Hindlimb muscle (tissue), 1 donor: ENCODE results near the gene ABCG1. TPM values are rescaled to one million over a fixed set of nuclear protein-coding genes. Genes with fewer than 3 reads are reported as not detected.

Experiments used
- DNase-seq: peaks from one replicate; pipeline ENCODE4 v3.0.0-alpha.2; 2013
- polyA plus RNA-seq: library from polyadenylated mRNA; unstranded; fragments of 120-200 nt; gene quantifications from one replicate; pipeline ENCODE4 v1.2.1, GENCODE V29; 2013; ENCODE audit not compliant: insufficient read length

Gene ABCG1
- polyA plus RNA-seq, 1 donor: 9.8 TPM

DNA sequence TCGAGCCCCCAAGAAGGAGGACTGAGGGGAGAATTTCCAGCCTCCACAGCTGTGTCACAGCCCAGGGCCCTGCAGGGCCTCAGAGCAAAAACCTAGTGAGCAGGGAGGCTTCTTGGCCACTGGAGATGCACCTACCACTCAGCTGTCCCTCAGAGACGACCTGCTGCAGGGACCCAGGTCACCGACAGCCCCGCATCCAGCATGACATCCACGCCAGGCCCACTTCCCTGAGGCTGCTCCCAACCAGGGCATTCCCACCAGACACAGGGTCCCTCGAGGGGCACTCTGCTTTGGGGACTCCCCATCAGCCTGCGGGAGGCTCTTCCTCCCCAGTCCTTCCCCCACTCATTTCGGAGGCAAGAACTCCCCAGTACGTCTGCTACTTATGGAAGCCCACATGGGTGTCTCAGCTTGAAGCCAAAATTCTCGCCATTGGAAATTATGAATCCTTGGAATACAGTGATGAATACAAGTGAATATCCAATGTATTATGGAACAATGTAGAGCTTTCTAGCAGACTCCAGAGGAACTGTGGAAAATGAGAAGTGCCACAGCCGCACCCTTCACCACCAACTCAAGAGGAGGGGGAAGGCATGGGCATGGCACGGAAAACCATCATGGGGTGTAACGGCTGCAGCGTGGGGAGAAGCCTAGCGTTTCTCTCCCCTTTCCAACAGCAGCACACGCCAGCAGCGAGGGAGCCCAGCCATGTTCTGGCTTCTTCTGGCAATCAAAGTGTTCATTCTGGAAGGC lies 89.4 kb downstream of the ABCG1 start:
- DNase-seq: no peak

DNA sequence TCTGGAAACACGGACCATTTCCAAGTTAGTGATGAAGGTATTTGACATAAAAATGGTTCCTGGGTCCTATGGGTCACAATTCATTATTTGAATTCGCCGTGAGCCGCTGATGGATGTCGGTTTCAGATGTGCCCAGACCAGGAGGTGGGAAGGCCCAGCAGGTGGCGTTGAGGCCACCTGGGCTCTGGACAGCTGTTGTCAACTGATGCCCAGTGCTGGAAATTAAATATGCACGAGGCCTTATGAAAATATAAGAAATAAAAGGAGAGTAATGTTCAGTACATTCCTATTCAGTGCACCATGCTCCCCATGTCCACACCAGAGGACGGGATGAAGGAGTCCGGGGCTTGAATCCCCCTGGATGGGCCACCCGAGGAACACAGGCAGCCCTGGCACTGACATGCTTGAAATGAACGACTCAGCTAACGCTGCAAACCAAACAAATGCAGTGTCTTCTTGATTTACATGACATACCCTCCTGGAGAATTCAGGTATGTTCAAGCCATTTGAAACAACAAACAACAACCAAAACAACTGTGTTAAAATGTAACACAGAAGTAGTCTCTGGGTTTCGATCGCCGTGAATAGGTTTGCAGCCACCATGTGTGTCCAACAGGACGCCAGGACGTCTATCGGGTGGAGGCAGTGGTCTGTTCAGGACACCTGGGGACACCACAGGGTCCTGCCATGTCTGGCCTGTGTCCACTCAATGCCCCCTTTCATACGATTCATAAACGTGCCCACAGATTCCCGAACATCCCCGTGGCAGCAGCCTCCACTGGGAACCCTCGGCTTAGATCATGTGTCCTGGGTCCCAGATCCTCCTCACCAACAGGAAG lies 90.2 kb downstream of the ABCG1 start:
- no peak for DNase-seq

DNA sequence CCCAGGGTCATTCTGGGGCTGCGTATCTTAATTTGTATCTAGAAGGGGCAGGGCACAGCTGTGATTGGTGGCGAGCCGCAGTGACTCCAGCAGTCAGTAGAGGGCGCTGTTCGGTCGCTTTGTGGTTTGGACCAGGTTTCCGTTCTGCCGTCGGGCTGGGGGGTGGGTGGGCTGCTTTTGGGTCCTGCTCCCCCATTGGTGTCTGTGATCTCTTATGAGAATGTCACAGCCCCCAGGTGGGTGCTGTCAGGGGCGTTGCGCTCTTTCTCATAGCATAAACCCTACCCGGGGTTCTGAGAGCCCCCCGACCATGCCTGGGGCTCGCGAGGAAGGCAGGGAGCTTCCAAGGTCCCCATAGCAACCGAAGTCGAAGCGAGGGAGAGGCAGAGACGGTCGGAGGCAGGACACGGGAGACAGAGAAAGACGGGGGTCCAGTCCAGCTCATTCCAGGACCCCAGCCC lies 90.8 kb downstream of the ABCG1 start:
- DNase-seq: peak; percentile 57

DNA sequence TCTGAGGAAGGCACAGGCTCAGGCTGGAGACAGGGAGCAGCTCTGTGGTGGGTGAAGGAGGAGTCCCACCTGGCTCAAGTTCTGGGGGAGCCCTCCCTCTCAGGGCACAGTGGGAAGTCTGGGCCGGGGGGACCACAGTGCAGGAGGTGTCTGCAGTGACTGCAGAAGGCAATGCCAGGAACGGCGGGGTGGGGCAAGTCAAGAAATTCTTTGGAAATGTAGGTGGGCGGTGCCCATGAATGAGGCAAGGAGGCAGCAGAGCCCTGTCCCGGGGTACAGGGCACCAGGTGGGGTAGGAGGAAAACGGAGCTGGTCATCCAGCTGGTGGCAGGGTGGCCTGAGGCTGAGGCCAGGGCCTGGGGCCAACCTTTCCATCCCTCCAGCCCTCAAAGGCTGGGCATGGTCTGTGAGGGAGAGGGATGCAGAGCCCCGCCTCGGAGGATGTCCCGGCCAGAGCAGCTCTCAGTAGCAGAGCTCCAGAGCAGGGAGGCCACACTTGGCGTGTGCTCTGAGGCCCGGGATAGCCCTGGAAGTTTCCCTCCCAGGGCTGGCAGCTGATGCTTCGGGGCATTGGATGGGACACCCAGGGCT lies 91.6 kb downstream of the ABCG1 start:
- DNase-seq: no peak

DNA sequence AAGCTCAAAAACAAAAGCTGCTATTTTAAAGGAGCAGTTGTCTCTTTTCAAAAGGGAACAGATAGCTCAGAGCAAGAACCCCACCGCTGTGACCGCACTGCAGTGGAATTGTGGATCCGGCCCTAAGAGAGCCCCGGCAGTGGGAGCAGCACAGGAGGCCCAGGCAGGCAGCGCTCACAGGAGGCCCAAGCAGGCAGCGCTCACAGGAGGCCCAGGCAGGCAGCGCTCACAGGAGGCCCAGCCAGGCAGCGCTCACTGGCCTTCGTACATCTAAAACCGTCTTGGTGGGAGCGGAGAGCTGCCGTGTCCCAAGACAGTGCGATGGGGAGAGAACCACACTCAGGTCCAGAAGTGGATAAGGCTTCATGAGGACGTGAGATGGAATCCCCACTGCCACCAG lies 92.2 kb downstream of the ABCG1 start:
- DNase-seq: no peak

DNA sequence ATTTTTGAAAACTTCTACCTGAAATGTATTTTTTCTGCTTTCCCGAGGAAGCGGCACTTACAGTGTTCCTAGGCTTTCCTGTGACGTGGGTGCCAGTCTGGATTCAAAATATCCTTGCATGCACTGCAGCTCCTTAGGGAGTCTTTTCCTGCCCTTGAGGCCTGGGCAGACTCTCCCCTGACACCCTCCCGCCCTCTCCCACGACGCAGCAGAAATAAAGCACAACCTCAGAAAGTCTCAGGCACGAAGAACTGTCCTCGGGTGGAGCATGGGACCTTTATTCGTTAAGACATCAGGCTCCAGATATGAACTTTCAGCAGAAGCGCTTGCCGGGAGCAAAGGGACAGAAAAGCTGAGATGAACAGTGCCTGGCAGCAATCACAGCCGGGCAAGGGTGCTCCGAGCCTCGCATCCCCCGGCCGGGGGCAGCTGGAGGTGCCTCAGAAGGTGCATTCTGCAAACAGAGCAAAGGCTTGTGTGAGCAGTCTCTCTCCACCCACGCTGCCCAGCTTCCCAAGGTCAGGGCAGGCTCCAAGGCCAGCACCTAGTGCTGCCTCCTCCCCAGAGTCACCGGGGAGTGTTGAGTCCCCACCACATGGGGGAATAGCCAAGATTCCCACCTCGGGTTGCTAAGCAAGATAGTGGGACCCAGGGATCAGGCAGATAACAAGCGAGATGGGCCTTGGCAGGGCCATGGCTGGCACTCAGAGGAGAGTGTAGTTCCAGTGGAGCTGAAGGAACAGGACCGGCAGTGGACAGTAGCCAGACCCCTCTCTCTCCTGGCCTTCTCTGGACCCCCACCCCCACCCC lies 93.1 kb downstream of the ABCG1 start:
- no peak for DNase-seq

DNA sequence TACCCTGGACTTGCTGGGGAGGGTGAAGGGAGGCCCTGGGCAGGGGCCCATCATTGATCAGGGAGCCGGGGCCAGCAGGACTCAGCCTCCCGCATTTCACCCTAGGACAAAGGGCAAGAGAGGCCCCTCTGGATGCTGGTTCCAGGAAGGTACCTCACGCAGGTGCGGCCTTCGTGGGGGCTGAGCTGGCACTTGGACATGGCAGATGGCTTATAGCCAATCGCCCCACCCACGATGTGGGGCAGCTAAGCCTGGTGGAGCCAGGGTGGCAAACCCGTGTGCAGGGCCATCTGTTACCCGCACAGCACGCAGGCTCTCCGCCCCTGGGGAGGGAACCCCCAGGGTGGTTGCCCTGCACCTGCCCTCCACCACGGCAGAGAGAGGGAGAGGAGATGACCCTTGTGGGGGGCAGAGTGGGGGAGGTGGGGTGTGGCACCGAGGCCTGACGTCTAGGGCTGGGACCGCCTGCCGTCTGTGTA lies 93.7 kb downstream of the ABCG1 start:
- no peak for DNase-seq

DNA sequence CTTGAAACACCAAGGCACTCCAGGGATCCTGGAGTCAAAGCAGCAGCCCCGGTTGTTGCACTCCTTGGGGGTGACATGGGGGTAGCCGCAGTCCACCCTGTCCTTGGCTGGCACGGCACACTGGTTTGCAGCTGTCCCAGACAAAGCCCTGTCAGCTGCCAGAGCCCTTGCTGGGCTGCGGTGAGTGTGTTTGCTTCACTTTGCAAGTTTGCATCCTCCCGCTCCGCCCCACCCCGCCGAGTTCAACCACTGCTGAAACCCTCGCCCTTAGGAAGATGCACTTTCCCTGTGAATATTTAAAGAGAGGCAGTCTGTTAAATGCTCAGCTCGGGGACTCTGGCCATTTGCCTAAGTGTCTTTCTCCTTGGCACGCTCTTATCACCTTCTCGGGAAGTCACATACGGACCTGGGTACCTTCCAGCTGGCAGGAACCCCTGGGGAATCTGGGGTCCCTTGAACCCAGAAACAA lies 94.6 kb downstream of the ABCG1 start:
- DNase-seq: no peak

DNA sequence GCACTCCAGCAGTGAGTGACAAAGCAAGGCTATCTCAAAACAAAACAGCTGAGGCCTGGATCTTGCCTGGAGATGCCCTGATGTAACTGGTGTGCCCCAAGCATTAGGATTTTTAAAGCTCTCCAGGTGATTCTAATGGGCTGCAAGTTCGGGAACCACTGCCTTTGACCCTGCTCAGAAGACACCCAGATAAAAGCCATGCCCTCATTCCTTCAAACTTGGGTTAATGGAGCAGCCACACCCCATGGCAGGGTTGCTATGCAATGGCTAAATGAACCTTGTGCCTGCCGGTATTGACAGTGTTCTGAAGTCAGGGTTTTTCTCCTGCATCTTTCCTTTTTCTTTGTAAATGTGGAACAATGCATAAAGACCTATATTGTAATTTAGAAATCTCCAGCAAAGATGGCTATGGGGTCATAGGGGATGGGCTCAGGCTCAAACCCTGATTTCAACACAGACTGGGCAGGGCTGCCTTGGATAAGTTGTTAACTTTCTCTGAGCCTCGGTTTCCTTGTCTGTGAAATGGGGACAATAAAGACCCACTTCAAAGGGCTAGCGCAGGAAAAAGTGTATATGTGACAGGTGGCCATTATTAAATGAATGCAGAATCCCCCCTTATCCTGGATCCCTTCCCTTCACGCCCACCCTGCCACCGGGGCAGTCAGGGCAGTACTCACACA lies 95.8 kb downstream of the ABCG1 start:
- no peak for DNase-seq

DNA sequence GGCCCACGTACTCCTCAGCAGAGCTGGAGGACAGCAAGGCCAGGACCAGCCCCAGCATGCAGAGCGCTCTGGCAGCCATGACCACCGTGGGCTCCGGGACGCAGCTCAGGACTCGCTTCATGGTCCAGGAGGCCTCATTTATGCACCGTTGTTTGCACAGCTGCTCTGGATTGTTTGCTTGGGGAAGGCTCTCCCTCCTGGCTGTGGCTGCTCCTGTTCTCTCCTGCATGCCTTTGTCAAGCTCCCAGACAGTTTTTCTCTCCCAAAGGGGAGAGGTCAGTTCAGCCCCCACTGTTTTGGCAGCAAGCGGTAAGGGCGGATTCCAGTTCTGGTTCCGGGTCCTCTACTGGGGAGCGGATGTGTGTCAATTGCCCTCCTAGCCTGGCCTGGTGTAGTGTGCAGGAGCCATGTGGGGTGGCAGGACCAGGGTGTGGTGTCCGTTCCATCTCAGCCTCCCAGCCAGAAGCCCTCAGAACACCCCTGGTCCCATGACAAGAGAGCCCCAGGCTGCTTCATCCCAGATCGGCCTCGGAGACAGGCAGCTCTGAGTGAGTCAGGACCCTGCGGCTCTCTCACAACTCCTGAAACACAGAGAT lies 96.5 kb downstream of the ABCG1 start, which contains the start of gene TFF3:
TFF3 (minus strand) TSS at position 114 of the 596 bp plus-strand sequence; CDS start at position 79, 35 bp downstream.
- DNase-seq: no peak

DNA sequence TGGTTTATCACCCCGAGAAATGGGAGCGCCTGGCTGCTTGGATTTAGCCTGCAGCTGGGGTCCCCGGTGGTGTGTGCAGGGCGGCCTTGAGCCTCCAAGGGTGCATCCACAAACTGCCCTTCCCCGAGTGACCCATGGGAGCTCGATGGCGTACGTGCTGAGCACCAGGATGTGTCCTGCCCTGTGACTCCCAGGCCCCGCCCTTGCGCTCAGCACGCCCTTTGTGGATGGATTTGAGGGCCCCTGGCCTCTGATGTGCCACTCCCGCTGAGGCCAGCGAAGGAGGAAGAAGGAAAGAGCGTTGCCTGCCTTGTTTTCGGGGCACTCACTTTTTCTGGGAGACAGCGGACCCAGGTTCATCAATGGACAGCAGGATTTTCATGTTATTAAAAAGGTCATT lies 98.0 kb downstream of the ABCG1 start:
- DNase-seq: no peak

DNA sequence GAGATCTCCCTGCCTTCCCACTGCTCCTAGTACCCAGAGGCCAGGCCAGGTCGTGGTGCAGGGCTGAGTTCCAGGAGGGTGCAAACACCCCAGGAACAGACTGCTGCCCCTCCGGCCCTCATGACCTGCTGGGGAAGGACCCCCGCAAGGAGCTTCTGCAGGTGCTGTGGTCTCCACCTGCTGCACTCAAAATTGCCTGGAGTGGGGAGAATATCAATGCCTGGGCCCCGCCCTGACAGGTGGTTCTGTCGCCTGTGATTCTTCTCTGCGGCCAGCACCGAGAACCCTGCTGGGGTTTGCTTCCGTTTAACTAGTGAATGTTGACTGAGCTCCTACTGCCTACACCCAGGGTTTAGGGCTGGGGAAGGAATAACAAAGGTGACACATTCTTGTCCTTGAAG lies 98.4 kb downstream of the ABCG1 start:
- DNase-seq: no peak

DNA sequence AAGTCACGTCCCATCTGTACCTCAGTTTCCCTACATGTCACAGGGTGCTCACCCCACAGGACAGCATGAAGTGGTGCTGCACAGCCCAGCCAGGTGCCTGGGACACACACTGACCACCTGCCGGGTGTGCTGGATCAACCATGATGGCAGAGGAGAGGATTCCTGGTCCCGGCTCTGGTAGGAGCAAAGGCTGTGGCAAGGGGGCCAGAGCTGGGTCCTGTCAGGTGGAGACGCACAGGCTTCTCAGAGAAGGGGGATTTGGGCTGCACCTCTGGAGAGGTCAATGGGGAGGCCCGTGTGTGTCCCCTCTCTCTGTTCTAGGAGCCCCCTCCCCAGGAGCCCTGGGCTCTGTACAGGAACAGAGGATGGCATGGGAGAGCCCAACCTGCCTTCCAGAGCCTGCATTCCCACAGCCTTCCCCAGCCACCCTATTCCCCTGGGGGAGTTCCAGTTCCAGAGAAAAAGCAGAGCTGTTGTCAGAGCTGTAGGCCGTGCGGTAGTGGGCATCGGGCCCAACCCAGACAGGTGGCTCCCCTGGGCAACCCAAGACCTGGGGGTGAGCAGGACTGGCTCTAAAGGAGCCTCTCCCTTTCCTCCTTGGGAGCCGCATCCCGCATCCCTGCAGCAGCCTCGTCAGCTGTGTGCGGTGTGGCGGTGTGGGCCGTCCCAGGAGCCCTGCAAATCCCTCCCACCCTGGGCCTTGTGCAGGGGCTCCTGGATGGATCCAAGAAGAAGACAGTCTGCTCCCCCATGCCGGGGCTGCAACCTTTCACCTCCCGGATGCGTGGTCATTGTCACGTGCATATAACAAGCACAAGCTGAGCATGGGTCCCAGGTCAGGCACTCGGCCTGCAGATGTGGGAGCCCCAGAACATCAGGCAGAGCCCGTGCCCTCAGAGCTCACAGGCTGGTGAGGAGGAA lies 99.1 kb downstream of the ABCG1 start:
- no peak for DNase-seq

DNA sequence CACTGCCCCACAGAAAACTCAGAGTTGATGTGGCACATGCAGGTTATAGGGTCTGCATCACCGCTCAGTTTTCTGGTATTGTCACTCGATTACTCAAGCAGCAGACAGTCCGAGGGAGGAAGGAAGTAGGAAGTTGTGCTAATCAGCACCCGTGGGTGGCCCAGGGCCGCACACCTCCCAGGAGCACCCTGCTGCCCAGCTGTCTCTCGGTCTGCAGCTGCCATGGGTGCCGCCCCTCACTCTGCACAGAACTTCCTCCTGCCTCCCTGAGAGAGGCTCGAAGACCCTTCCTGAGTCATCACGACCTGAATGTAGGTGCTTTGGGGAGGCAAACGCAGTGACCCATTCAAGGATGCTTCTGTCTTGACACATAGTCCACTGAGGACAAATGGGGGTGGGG lies 100.4 kb downstream of the ABCG1 start:
- DNase-seq: no peak

DNA sequence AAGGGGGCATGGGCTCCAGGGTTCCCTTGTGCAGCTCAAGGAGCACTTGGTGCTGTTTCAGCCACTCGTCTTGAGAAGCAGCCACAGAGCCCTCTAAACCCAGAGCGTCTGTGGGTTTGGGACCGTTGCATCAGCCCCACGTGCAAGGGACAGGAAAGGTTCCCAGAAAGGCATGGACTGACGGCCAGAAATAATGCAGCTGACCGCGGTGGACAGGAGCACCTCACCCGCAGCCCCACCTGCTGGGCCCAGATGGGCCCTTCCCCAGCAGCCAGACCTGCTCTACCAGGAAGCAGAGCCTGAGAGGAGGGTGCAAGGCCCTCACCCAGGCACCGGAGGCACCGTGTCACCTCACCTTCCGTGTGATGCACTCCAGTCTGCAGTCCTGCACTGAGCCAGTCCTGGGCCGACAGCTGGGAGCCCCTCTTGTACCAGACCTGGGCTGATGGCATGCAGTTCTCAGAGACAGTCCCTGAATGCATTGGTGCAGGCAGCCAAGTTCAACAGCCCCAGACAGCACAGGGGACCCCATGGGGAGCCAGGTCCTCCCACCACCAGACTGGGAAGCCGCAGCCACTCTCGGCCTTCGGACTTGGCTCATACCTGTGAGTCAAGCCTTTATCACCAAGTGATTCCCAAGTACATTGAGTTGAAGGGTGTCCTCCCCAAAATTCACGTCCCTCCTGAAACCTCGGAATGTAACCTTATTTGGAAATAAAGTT lies 101.1 kb downstream of the ABCG1 start:
- DNase-seq: no peak

DNA sequence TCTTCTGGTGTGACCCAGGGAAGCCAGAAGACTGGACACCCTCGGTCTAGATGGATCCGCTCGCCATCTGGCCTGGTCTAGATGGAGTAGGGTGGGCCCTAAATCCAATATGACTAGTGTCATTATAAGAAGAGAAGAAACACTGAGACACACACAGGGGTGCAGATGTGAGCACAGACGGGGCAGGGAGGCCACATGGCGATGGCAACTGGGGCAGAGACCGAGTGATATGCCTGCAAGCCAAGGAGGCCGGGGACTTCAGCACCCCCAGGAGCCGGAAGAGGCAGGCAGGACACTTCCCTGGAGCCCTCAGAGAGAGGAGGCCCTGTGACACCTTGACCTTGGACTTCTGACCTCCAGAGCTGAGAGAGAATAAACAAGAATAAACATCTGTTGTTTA lies 101.9 kb downstream of the ABCG1 start:
- DNase-seq: no peak

DNA sequence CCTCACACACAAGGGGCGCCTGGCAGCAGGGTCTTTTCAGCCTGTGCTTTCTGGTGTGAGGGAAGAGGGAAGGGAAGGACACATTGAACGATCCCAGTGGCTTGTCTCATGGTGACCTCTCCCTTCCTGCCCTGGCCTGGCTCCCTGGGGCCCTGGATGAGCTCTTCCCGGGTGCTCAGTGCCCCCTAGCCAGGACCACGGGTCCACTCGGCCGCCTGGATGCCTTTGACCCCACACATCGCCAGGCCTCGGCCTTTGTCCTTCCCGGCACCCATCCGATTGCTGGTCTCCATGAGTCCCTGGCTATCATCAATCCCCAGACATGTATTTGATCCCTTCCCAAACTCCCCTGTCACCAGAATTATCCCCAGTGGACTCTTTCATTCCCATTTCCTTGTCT lies 102.3 kb downstream of the ABCG1 start:
- no peak for DNase-seq

DNA sequence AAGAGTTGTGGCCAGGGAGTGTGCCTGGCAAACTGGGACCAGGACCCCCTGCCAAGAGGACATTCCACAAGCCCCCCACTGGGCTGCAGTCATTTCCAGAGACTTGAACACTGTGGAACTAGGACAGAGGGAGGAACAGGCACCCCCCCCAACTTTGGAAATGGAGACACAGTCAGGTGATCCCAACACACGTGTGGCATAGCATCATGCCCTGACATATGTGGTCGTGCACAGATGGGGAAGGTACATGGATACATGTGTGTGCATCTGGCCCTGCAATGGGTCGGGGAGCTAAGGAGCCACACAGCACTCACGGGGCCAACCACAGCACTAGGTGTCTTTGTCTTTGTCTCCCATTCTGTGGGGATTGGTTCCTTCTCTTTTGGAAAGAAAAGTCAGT lies 102.9 kb downstream of the ABCG1 start:
- no peak for DNase-seq

DNA sequence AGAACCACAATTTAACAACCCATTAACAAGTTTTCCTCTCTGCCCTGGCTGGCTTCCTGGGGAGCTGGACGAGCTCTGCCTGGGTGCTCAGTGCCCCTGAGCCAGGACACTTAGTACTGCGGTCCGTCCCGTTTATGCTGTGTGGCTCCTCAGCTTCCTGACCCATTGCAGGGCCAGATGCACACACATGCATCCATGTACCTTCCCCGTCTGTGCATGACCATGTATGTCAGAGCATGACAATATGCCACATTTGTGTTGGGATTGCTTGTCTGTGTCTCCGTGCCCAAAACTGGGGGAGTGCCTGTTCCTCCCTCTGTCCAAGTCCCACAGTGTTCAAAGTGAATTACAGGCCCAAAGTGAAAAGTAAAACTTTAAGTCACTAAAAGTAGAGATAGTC lies 106.0 kb downstream of the ABCG1 start:
- no peak for DNase-seq
